IMR-90 (cell line): ENCODE results near the gene DEUP1. TPM values are rescaled to one million over a fixed set of nuclear protein-coding genes. Genes with fewer than 3 reads are reported as not detected.

Source experiments
- ATAC-seq: fragments of 200-7000 bp; cut with Tn5 transposase; 2 replicates; pipeline ENCODE4 v1.9.1; 2020; ENCODE audit warnings: low read depth, mild to moderate bottlenecking, moderate library complexity
- BruUV-seq: library from RNA; stranded (reverse); fragments of 400-500 nt; replicated peaks from 2 replicates; lab custom pipeline; 2021; lab: Mats Ljungman, UMichigan
- CTCF ChIA-PET: fragments of 300-600 bp; formaldehyde crosslinking; extraction: SDS; loops from one replicate; lab custom pipeline; 2021; ENCODE audit warnings: antibody characterized with exemption; lab: Yijun Ruan, JAX
- POLR2A ChIA-PET: fragments of 300-600 bp; sonication (Branson Sonifier 250); formaldehyde crosslinking; loops from one replicate; lab custom pipeline; 2022; ENCODE audit warnings: antibody characterized with exemption; ENCODE audit not compliant: unreplicated experiment; lab: Charles Lee
- DNase-seq: peaks from one replicate; pipeline ENCODE4 v3.0.0; 2013
- H2AFZ ChIP-seq: replicated peaks from 2 replicates; pipeline ENCODE3; 2013; ENCODE audit warnings: low read length, mild to moderate bottlenecking; ENCODE audit not compliant: poor library complexity
- H2AK5ac ChIP-seq: 2 replicates; pipeline ENCODE4 v1.6.1; 2013; ENCODE audit warnings: low read depth, low read length, inconsistent platforms
- H2AK9ac ChIP-seq: replicated peaks from 2 replicates; pipeline ENCODE3; 2013; ENCODE audit warnings: mild to moderate bottlenecking, low read depth, low read length, moderate library complexity; ENCODE audit not compliant: poor library complexity
- H2BK120ac ChIP-seq: 2 replicates; pipeline ENCODE4 v1.6.1; 2013; ENCODE audit warnings: low read depth, low read length, inconsistent platforms
- H2BK15ac ChIP-seq: 3 replicates; pipeline ENCODE4 v1.6.1; 2013; ENCODE audit warnings: low read depth, low read length, inconsistent platforms
- H2BK20ac ChIP-seq: 2 replicates; pipeline ENCODE4 v1.6.1; 2013; ENCODE audit warnings: low read depth, mild to moderate bottlenecking, inconsistent platforms, low read length, moderate library complexity
- H2BK5ac ChIP-seq: 2 replicates; pipeline ENCODE4 v1.6.1; 2013; ENCODE audit warnings: mild to moderate bottlenecking, low read depth, low read length, inconsistent platforms; ENCODE audit not compliant: poor library complexity, severe bottlenecking
- H3K14ac ChIP-seq: replicated peaks from 2 replicates; pipeline ENCODE4 v1.6.1; 2013; ENCODE audit warnings: low read depth, low read length, inconsistent platforms
- H3K18ac ChIP-seq: 2 replicates; pipeline ENCODE4 v1.6.1; 2013; ENCODE audit warnings: low read depth, low read length, control low read depth
- H3K23ac ChIP-seq: 2 replicates; pipeline ENCODE4 v1.6.1; 2013; ENCODE audit warnings: low read depth, low read length, inconsistent platforms
- H3K27ac ChIP-seq: 2 replicates; pipeline ENCODE4 v1.5.1; 2013; ENCODE audit warnings: mild to moderate bottlenecking, control low read depth, low read length; ENCODE audit not compliant: insufficient read depth
- H3K27me3 ChIP-seq: 2 replicates; pipeline ENCODE4 v1.6.1; 2013; ENCODE audit warnings: low read length; ENCODE audit not compliant: control insufficient read depth, insufficient read depth
- H3K36me3 ChIP-seq: 2 replicates; pipeline ENCODE4 v1.6.1; 2013; ENCODE audit warnings: low read length, mixed read lengths; ENCODE audit not compliant: control insufficient read depth, insufficient read depth
- H3K4ac ChIP-seq: 2 replicates; pipeline ENCODE4 v1.6.1; 2013; ENCODE audit warnings: low read depth, low read length, inconsistent platforms
- H3K4me1 ChIP-seq: 2 replicates; pipeline ENCODE4 v1.6.1; 2013; ENCODE audit warnings: low read length, mixed read lengths; ENCODE audit not compliant: control insufficient read depth, insufficient read depth
- H3K4me2 ChIP-seq: 2 replicates; pipeline ENCODE4 v1.6.1; 2013; ENCODE audit warnings: low read depth, mild to moderate bottlenecking, control low read depth, low read length, moderate library complexity
- H3K4me3 ChIP-seq: 2 replicates; pipeline ENCODE4 v1.5.1; 2013; ENCODE audit warnings: low read depth, mild to moderate bottlenecking, control low read depth, low read length, moderate library complexity; ENCODE audit not compliant: insufficient read depth
- H3K56ac ChIP-seq: 2 replicates; pipeline ENCODE4 v1.6.1; 2013; ENCODE audit warnings: low read length, inconsistent platforms; ENCODE audit not compliant: insufficient read depth; ENCODE audit errors: extremely low read depth
- H3K79me1 ChIP-seq, 2 experiments: 2 replicates each; pipeline ENCODE4 v1.6.1; 2013; ENCODE audit warnings: low read length in 2 of 2, inconsistent platforms in 1 of 2, low read depth in 1 of 2
- H3K9ac ChIP-seq: 2 replicates; pipeline ENCODE4 v1.6.1; 2013; ENCODE audit warnings: low read depth, low read length, control low read depth
- H3K9me1 ChIP-seq: 2 replicates; pipeline ENCODE4 v1.6.1; 2013; ENCODE audit warnings: low read length, inconsistent platforms; ENCODE audit not compliant: insufficient read depth
- H3K9me3 ChIP-seq: 2 replicates; pipeline ENCODE4 v1.6.1; 2013; ENCODE audit warnings: low read length; ENCODE audit not compliant: control insufficient read depth, insufficient read depth
- H4K20me1 ChIP-seq: 2 replicates; pipeline ENCODE4 v1.6.1; 2013; ENCODE audit warnings: low read length, inconsistent platforms; ENCODE audit not compliant: insufficient read depth
- H4K5ac ChIP-seq: 2 replicates; pipeline ENCODE4 v1.6.1; 2013; ENCODE audit warnings: mild to moderate bottlenecking, low read depth, low read length, control low read depth
- H4K8ac ChIP-seq, 2 experiments: 2 replicates each; pipeline ENCODE4 v1.6.1; 2013; ENCODE audit warnings: low read depth in 2 of 2, low read length in 2 of 2, control low read depth in 1 of 2, inconsistent platforms in 1 of 2
- H4K91ac ChIP-seq: 2 replicates; pipeline ENCODE4 v1.6.1; 2013; ENCODE audit warnings: low read depth, low read length, inconsistent platforms; ENCODE audit not compliant: insufficient read depth
- CHD1 ChIP-seq: IDR thresholded peaks from 2 replicates; pipeline ENCODE4 v1.6.1; 2012; ENCODE audit warnings: low read depth, low read length, improper control_type of control experiment
- WGBS, 2 experiments: methylation state at CpG; one replicate each; pipeline versions ENCODE4 v1.1.5 to v1.1.7; 2013; ENCODE audit warnings: missing lambda C conversion rate in 2 of 2; ENCODE audit not compliant: insufficient read length in 1 of 2; ENCODE audit errors: extremely low coverage in 2 of 2; 5-methylcytosine and 5-hydroxymethylcytosine counted together
- dilution Hi-C: fragments of 300-500 bp; cut with HindIII; formaldehyde crosslinking; loops from one replicate; pipeline ENCODE4 v1.14.3; 2018; ENCODE audit warnings: low sequenced_read_pairs; ENCODE audit not compliant: unreplicated experiment
- in situ Hi-C: fragments of 300-500 bp; cut with MboI; formaldehyde crosslinking; loops from 3 replicates; pipeline ENCODE4 v1.14.3; 2019; ENCODE audit warnings: low sequenced_read_pairs, inconsistent platforms, mixed read lengths
- intact Hi-C: fragments of 100-400 bp; cut with micrococcal nuclease; formaldehyde crosslinking; loops from 2 replicates; pipeline ENCODE4 v1.10.0; 2022
- polyA plus RNA-seq, 3 experiments: library from polyadenylated mRNA; depleted of rRNA; stranded (reverse); fragments of >200 nt; gene quantifications; 2 replicates each; pipeline ENCODE4 v1.2.3, GENCODE V29; 2012; ENCODE audit warnings: low replicate concordance in 1 of 3
- total RNA-seq: library from RNA; depleted of rRNA; stranded (reverse); fragments of >200 nt; gene quantifications from 2 replicates; pipeline ENCODE4 v1.2.3, GENCODE V29; 2012

Gene DEUP1
- total and polyA plus RNA-seq, 2 of the 4 experiments (the other 2 are of a cell fraction): not detected

DNA sequence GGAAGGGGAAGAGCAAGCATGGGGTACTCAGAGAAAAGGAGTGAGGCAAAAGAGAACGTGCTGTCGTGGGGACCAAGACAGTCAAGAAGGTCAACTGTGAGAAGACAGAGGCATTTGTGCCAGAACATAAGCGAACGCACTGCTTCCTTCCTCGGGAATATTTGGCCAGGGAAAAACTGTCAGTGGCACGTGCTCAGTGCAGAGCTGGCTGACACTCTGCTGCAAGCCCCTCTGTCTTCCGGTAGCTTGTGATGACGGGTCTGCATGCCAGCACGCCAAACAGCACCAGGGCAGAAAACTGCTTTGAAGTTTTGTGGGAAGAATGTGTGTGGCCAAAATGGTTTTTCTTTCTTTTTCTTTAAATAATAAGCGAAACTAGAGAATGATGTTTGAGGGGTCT lies 152.0 kb downstream of the DEUP1 start:
- no peak overlapping the region for H3K4me3 ChIP-seq
- H2AK5ac ChIP-seq: no peak overlapping the region
- no peak overlapping the region for H2BK120ac ChIP-seq
- no peaks in the 10 kb centered on the region; the same call in none of the 2 replicates for H4K20me1 ChIP-seq
- 0 out of 4 replicates have a peak, but pooled peaks cover 0 to 4% of the 10 kb centered on the region in 2 experiments for H3K79me1 ChIP-seq
- intact Hi-C loops (no loop called here), dilution Hi-C loops (no loop called here), in situ Hi-C loops (no loop called here)
- ChIA-PET CTCF (interaction anchor here (1.4 kb wide), 1 partner anchor 13 kb away, joined by 3 read pairs; no protein-coding TSS in a partner anchor), POLR2A (no interaction called here)
- no TSS peak for BruUV-seq
- H3K4me1 ChIP-seq: peaks cover 3% of the 10 kb centered on the region; the same call in 1 of the 2 replicates
- no peak overlapping the region for H2AFZ ChIP-seq
- 43% methylated on average over 5 of the region's 10 CpGs; no CpG with 5 or more reads in 1 of the 2 experiments for WGBS, 2 experiments
- no peak overlapping the region for H3K9ac ChIP-seq
- peaks cover 8% of the 10 kb centered on the region for H3K9me1 ChIP-seq
- no peaks in the 10 kb centered on the region for H3K36me3 ChIP-seq
- H3K56ac ChIP-seq: no peak overlapping the region
- no peak for DNase-seq
- H2AK9ac ChIP-seq: no peak overlapping the region
- no peak overlapping the region for H4K91ac ChIP-seq
- no peaks in the 10 kb centered on the region for H3K9me3 ChIP-seq
- no peak overlapping the region for H3K14ac ChIP-seq
- H2BK15ac ChIP-seq: no peak overlapping the region
- no peak overlapping the region for H3K4ac ChIP-seq
- no peak overlapping the region for H3K18ac ChIP-seq
- no peak overlapping the region for H4K8ac ChIP-seq
- no peak overlapping the region for H3K23ac ChIP-seq
- H3K4me2 ChIP-seq: no peak overlapping the region
- no peak for ATAC-seq
- H4K5ac ChIP-seq: no peak overlapping the region
- TF ChIP-seq CHD1: no peak
- H3K27me3 ChIP-seq: no peaks in the 10 kb centered on the region
- H2BK20ac ChIP-seq: no peak overlapping the region
- H2BK5ac ChIP-seq: no peak overlapping the region
- no peak overlapping the region for H3K27ac ChIP-seq
